Glutamatergic neuron (in vitro differentiated cells): Measurements from ENCODE around the gene ZNF256. TPM values are rescaled to one million over a fixed set of nuclear protein-coding genes. Genes with fewer than 3 reads are reported as not detected.

ENCODE experiments used
- DNase-seq: peaks from one replicate; pipeline ENCODE4 v3.0.0; 2022
- H3K27ac Mint-ChIP-seq: one replicate; pipeline ENCODE4 v1.8.0; 2020; ENCODE audit warnings: mild to moderate bottlenecking, mixed read lengths, inconsistent platforms; ENCODE audit not compliant: unreplicated experiment
- H3K27me3 Mint-ChIP-seq: one replicate; pipeline ENCODE4 v1.8.0; 2020; ENCODE audit warnings: mild to moderate bottlenecking, moderate library complexity, mixed read lengths, inconsistent platforms; ENCODE audit not compliant: unreplicated experiment
- H3K36me3 Mint-ChIP-seq: one replicate; pipeline ENCODE4 v1.8.0; 2020; ENCODE audit warnings: mild to moderate bottlenecking, mixed read lengths, inconsistent platforms; ENCODE audit not compliant: unreplicated experiment
- H3K4me1 Mint-ChIP-seq: one replicate; pipeline ENCODE4 v1.8.0; 2020; ENCODE audit warnings: mild to moderate bottlenecking, low read depth, mixed read lengths, inconsistent platforms; ENCODE audit not compliant: unreplicated experiment
- H3K4me3 Mint-ChIP-seq: one replicate; pipeline ENCODE4 v1.8.0; 2020; ENCODE audit warnings: mild to moderate bottlenecking, mixed read lengths, inconsistent platforms; ENCODE audit not compliant: unreplicated experiment
- H3K9me3 Mint-ChIP-seq: one replicate; pipeline ENCODE4 v1.8.0; 2020; ENCODE audit warnings: mild to moderate bottlenecking, moderate library complexity, mixed read lengths, inconsistent platforms; ENCODE audit not compliant: unreplicated experiment
- CTCF ChIP-seq: fragments of 200-600 bp; sonication (generic); IDR thresholded peaks from one replicate; pipeline ENCODE4 v1.5.0; 2021; ENCODE audit not compliant: partially characterized antibody, unreplicated experiment
- total RNA-seq: library from RNA; stranded (reverse); fragmentation: NEBNext Ultra II Directional; extraction: Animal tissue kit (Norgen Biotek cat#: 25700); gene quantifications from one replicate; pipeline ENCODE4 v1.2.1, GENCODE V29; 2021; ENCODE audit not compliant: unreplicated experiment

Gene ZNF256
- total RNA-seq, 1 donor from 2014 or later: 11.0 TPM

- Mint-ChIP-seq H3K27ac (no peak overlapping the region), H3K4me1 (peaks cover 8% of the 10 kb centered on the region), H3K4me3 (peak overlapping the region; percentile 90), H3K36me3 (peaks cover 23% of the 10 kb centered on the region), H3K9me3 (peaks cover 8% of the 10 kb centered on the region), H3K27me3 (peaks cover 4% of the 10 kb centered on the region)
- no peak for DNase-seq
- no peak for TF ChIP-seq CTCF
These were observed 453 bp downstream of the ZNF256 start for GRCh38 chr19:57947088-57947418.

GRCh38 chr19:57946316-57946715 is 1.2 kb downstream of the ZNF256 start:
- no peak for TF ChIP-seq CTCF
- Mint-ChIP-seq H3K27ac (peak overlapping the region; percentile 9), H3K4me1 (peaks cover 8% of the 10 kb centered on the region), H3K9me3 (peaks cover 8% of the 10 kb centered on the region), H3K36me3 (peaks cover 26% of the 10 kb centered on the region), H3K27me3 (peaks cover 4% of the 10 kb centered on the region), H3K4me3 (peak overlapping the region; percentile 87)
- no peak for DNase-seq

- Mint-ChIP-seq H3K36me3 (peaks cover 33% of the 10 kb centered on the region), H3K27me3 (peaks cover 5% of the 10 kb centered on the region), H3K27ac (no peak overlapping the region), H3K4me3 (no peak overlapping the region), H3K9me3 (peaks cover 3% of the 10 kb centered on the region), H3K4me1 (peaks cover 6% of the 10 kb centered on the region)
- DNase-seq: no peak
- no peak for TF ChIP-seq CTCF
These were observed 5.9 kb downstream of the ZNF256 start for GRCh38 chr19:57941593-57941992.

GRCh38 chr19:57935731-57936130 is 11.8 kb downstream of the ZNF256 start:
- H3K9me3 Mint-ChIP-seq: peaks cover 12% of the 10 kb centered on the region

More at GRCh38 chr19:57935731-57936130, 11.8 kb downstream of the ZNF256 start:
- peaks cover 2% of the 10 kb centered on the region for H3K4me1 Mint-ChIP-seq
- peaks cover 27% of the 10 kb centered on the region for H3K36me3 Mint-ChIP-seq
- H3K27me3 Mint-ChIP-seq: peaks cover 8% of the 10 kb centered on the region
- H3K4me3 Mint-ChIP-seq: peak overlapping the region; percentile 98
- DNase-seq: no peak
- no peak for TF ChIP-seq CTCF
- no peak overlapping the region for H3K27ac Mint-ChIP-seq
